Measurements from ENCODE around the gene TP63.

- TF ChIP-seq POLR2A (IDR thresholded peaks at IDR 0.05) (no peak), CTCF (IDR thresholded peaks at IDR 0.05) (no peak), POLR2AphosphoS5 (IDR thresholded peaks at IDR 0.05) (no peak), EP300 (IDR thresholded peaks at IDR 0.05) (no peak)
Measured at GRCh38 chr3:189652042-189652441, 20.9 kb downstream of the TP63 start.

Measured in sigmoid colon (tissue), 4 donors.